Panc1 (cell line): ENCODE data around the gene PRDM7. TPM values are rescaled to one million over a fixed set of nuclear protein-coding genes. Genes with fewer than 3 reads are reported as not detected.
"Not testable (repeated sequence)": the region's sequence is repeated elsewhere in the genome, so short reads cannot be mapped to it uniquely, and the experiment has no call there.

Experiments
- ATAC-seq: fragments of 200-7000 bp; cut with Tn5 transposase; 2 replicates; pipeline ENCODE4 v1.9.1; 2020; ENCODE audit warnings: mild to moderate bottlenecking, moderate library complexity
- BruUV-seq: library from RNA; stranded (reverse); fragments of 400-500 nt; replicated peaks from 2 replicates; lab custom pipeline; 2021; lab: Mats Ljungman, UMichigan
- CTCF ChIA-PET: fragments of 300-600 bp; sonication (Branson Sonifier 250); formaldehyde crosslinking; loops from one replicate; lab custom pipeline; 2022; ENCODE audit warnings: antibody characterized with exemption; lab: Charles Lee
- POLR2A ChIA-PET: fragments of 300-600 bp; sonication (Branson Sonifier 250); formaldehyde crosslinking; loops from one replicate; lab custom pipeline; 2022; ENCODE audit warnings: antibody characterized with exemption; lab: Charles Lee
- DNase-seq: peaks from one replicate; pipeline ENCODE4 v3.0.0-alpha.2; 2010; ENCODE audit warnings: low read depth, low spot score
- H3K27ac ChIP-seq: 2 replicates; pipeline ENCODE4 v1.5.1; 2011; ENCODE audit warnings: mild to moderate bottlenecking, low read length, inconsistent platforms
- H3K27me3 ChIP-seq: fragments of 200-500 bp; sonication (Bioruptor generic); 2 replicates; pipeline ENCODE4 v1.6.0; 2014; ENCODE audit warnings: low read length, inconsistent platforms; ENCODE audit not compliant: control insufficient read depth, insufficient read depth
- H3K36me3 ChIP-seq: fragments of 200-500 bp; sonication (Bioruptor generic); 2 replicates; pipeline ENCODE4 v1.5.1; 2014; ENCODE audit warnings: inconsistent platforms, mild to moderate bottlenecking, low read length, moderate library complexity; ENCODE audit not compliant: control insufficient read depth, insufficient read depth
- H3K4me1 ChIP-seq: 2 replicates; pipeline ENCODE4 v1.5.1; 2011; ENCODE audit warnings: inconsistent platforms, mild to moderate bottlenecking, low read length, moderate library complexity; ENCODE audit not compliant: control insufficient read depth, insufficient read depth
- H3K4me3 ChIP-seq, 2 experiments: 2 replicates each; pipeline ENCODE4 v1.5.1; 2011 to 2012; ENCODE audit warnings: low read depth in 2 of 2, low read length in 2 of 2, mild to moderate bottlenecking in 2 of 2, inconsistent platforms in 1 of 2, moderate library complexity in 1 of 2
- H3K9me3 ChIP-seq: fragments of 200-500 bp; sonication (Bioruptor generic); 2 replicates; pipeline ENCODE4 v1.5.1; 2014; ENCODE audit warnings: low read depth, mild to moderate bottlenecking, inconsistent platforms, low read length, moderate library complexity; ENCODE audit not compliant: control insufficient read depth, insufficient read depth
- in situ Hi-C: cut with HindIII; loops from 2 replicates; pipeline ENCODE4 v1.10.0; 2016; ENCODE audit warnings: low sequenced_read_pairs, low pct_unique_long_range_greater_than_20kb
- intact Hi-C: fragments of 100-400 bp; cut with micrococcal nuclease; formaldehyde crosslinking; loops from one replicate; pipeline ENCODE4 v1.10.0; 2022; ENCODE audit not compliant: unreplicated experiment
- total RNA-seq: library from RNA; stranded (reverse); gene quantifications from one replicate; pipeline ENCODE4 v1.2.1, GENCODE V29; 2021; ENCODE audit not compliant: unreplicated experiment

The PRDM7 gene
- total RNA-seq, 1 experiment from 2014 or later = not detected

DNA sequence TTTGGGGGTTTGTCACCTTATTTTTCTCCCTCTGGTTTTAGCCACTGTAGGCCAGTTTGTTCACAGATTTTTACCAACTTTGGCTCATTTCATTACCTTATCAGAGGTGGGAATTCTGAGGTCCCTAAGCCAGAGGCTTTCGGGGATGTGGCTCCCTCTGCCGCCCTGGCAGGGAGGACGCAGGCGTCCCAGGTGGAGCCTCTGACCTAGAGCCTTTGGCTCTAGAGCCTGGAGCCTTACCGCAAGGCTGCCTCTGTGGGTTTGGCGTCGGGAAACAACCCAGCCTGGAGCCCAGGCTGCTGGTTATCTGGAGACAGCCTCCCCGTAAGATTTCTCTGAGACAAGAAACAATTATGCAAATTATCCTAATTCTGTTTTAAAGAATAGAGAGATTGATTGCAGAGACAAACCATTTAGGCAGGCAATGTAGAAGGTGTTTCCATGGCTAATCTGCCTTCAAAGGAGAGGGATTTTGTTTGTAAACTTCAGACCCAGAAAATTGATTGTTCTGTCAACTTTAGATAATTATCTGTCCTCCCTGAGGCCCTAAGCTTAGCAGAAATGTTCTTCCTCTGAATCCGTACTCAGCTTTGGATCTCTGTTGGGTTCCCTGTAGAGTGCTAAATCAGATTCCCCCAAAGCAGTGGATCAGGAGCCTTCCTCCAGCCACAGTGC lies 20.0 kb upstream of the PRDM7 start:
- H3K27ac ChIP-seq, H3K27me3 ChIP-seq, CTCF ChIA-PET, H3K36me3 ChIP-seq, ATAC-seq, H3K9me3 ChIP-seq, POLR2A ChIA-PET, BruUV-seq, intact Hi-C loops, H3K4me3 ChIP-seq, in situ Hi-C loops, H3K4me1 ChIP-seq, DNase-seq: not testable (repeated sequence)

DNA sequence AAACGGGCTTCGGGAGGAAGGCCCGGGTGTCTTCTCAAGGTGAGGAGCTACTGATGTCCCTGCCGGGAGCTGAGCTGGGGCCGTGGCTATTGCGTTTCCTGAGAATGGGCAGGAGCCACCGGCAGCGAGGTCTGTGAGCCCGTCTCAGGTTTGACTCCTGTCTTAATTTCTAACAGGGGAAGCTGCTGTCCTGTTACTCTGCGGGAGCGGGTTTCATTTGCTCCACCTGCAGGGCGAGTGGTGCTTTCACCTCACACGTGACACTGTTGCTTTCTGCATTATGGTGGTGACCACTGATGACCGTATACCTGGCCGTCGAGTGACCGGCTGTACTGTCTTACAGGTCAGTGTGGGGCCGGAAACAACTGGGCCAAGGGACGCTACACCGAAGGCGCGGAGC lies 17.7 kb upstream of the PRDM7 start:
- ATAC-seq, H3K27ac ChIP-seq, intact Hi-C loops, BruUV-seq, H3K9me3 ChIP-seq, H3K4me3 ChIP-seq, DNase-seq, CTCF ChIA-PET, in situ Hi-C loops, H3K27me3 ChIP-seq, POLR2A ChIA-PET, H3K36me3 ChIP-seq, H3K4me1 ChIP-seq: not testable (repeated sequence)

DNA sequence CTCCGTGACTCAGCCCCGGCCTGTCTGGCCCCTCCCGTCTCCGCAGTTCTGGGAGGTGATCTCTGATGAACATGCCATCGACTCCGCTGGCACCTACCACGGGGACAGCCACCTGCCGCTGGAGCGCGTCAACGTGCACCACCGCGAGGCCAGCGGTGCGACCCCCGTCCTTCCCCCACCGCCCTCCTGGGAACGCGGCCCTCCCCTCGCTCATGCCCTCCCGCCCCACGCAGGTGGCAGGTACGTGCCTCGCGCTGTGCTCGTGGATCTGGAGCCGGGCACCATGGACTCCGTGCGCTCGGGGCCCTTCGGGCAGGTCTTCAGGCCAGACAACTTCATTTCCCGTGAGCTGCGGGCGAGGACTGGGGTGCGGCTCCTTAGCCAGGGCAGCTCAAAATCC lies 17.2 kb upstream of the PRDM7 start:
- H3K27me3 ChIP-seq, H3K9me3 ChIP-seq, H3K4me3 ChIP-seq, BruUV-seq, H3K27ac ChIP-seq, intact Hi-C loops, H3K36me3 ChIP-seq, DNase-seq, in situ Hi-C loops, POLR2A ChIA-PET, CTCF ChIA-PET, H3K4me1 ChIP-seq, ATAC-seq: not testable (repeated sequence)

DNA sequence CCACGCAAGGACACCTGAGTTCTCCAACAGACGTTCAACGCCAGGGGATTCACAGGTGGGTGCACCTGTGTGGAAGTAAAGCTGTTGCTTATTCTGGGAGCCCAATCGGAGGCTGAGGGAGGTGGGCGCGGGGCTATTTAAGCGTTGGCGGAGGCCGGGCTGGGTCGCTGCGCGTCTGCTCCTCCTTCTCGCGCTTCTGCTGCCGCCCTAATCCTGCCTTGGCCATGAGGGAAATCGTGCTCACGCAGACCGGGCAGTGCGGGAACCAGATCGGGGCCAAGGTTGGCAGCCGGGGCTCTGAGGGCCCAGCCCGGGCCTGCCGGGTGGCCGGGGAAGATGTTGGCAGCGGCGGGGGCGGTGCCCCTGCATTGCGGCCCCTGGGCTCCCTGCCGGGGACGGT lies 16.7 kb upstream of the PRDM7 start:
- in situ Hi-C loops, H3K27me3 ChIP-seq, H3K4me3 ChIP-seq, intact Hi-C loops, BruUV-seq, H3K4me1 ChIP-seq, POLR2A ChIA-PET, H3K27ac ChIP-seq, ATAC-seq, DNase-seq, H3K9me3 ChIP-seq, CTCF ChIA-PET, H3K36me3 ChIP-seq: not testable (repeated sequence)

DNA sequence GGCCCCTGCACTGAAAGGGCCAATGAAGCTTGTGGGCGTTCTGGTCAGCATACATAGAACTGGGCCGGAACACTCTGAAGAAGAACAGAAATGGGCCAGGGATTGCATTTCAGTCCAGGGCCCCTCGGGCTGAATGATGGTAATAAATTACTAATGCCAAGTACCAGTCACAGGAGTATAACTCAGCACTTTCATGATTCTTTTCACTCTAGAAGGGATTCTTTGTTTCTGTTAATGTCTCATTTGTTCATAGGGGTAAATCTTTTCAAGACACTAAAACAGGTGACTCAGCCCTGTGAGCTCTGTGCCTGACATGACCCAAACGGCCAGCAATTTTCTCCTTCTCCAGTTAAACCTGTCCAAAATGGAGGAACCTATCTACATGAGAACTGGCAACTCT lies 15.7 kb upstream of the PRDM7 start:
- H3K9me3 ChIP-seq, CTCF ChIA-PET, H3K27me3 ChIP-seq, in situ Hi-C loops, H3K4me3 ChIP-seq, H3K27ac ChIP-seq, BruUV-seq, H3K4me1 ChIP-seq, H3K36me3 ChIP-seq, DNase-seq, ATAC-seq, POLR2A ChIA-PET, intact Hi-C loops: not testable (repeated sequence)
